K562 (cell line): ENCODE measurements around the gene ME3. TPM values are rescaled to one million over a fixed set of nuclear protein-coding genes. Genes with fewer than 3 reads are reported as not detected.

Experiments
- BHLHE40 ChIP-seq: IDR thresholded peaks from 2 replicates; pipeline ENCODE4 v1.6.1; 2011; ENCODE audit warnings: low read length, improper control_type of control experiment
- POLR3A ChIP-seq: IDR thresholded peaks from 2 replicates; pipeline ENCODE4 v1.6.1; 2011; ENCODE audit warnings: borderline replicate concordance, mild to moderate bottlenecking, moderate library complexity; ENCODE audit not compliant: insufficient read length, insufficient read depth; ENCODE audit errors: extremely low read depth
- PTRF ChIP-seq: fragments of 450-650 bp; IDR thresholded peaks from 2 replicates; pipeline ENCODE4 v1.6.1; 2016; ENCODE audit warnings: mild to moderate bottlenecking, missing genetic modification characterization, missing compliant biosample characterization
- ZFP30 ChIP-seq: fragments of 250-450 bp; sonication (Bioruptor Pico); IDR thresholded peaks from 2 replicates; pipeline ENCODE4 v1.8.0; 2022; ENCODE audit warnings: moderate library complexity, mild to moderate bottlenecking, inconsistent platforms, borderline replicate concordance
- polyA plus RNA-seq, 8 experiments: library from polyadenylated mRNA; depleted of rRNA in 4 of 8; stranded (reverse) in 5 of 8; unstranded in 3 of 8; fragments of >200 nt; fragmentation: Nextera tagmentation in 2 of 8; fragmentation: Illumina TruSeq in 1 of 8; extraction: Ambion mirVana in 2 of 8; extraction: Trizol in 1 of 8; gene quantifications; 2 replicates each; pipeline versions ENCODE4 v1.2.1 to v1.2.3, GENCODE V29; 2011 to 2014; ENCODE audit warnings: inconsistent platforms in 1 of 8, missing spikeins in 1 of 8
- total RNA-seq, 7 experiments: library from RNA; depleted of rRNA in 6 of 7; stranded (reverse); fragments of >200 nt in 6 of 7; fragmentation: Illumina TruSeq in 2 of 7; extraction: Trizol in 2 of 7; gene quantifications; 2 replicates each; pipeline versions ENCODE4 v1.2.1 to v1.2.3, GENCODE V29; 2011 to 2021; ENCODE audit warnings: low replicate concordance in 1 of 7
- TF ChIP-seq, protein P1 (sequence below): sonication (generic); formaldehyde crosslinking; IDR thresholded peaks from 2 replicates; pipeline ENCODE4 v1.8.0; 2023; ENCODE audit warnings: missing genetic modification reagents, mild to moderate bottlenecking, borderline replicate concordance
- TF ChIP-seq, protein P2 (sequence below): fragments of 450-650 bp; IDR thresholded peaks from 2 replicates; pipeline ENCODE4 v1.6.1; 2016

ME3 gene
- total and polyA plus RNA-seq, 9 of the 15 experiments (the other 6 are each of a cell fraction or from before 2014, with no cell fraction given), result not detected

GRCh38 chr11:86514453-86514852 lies 158.0 kb downstream of the ME3 start (continued):
- TF ChIP-seq, protein P1, sequence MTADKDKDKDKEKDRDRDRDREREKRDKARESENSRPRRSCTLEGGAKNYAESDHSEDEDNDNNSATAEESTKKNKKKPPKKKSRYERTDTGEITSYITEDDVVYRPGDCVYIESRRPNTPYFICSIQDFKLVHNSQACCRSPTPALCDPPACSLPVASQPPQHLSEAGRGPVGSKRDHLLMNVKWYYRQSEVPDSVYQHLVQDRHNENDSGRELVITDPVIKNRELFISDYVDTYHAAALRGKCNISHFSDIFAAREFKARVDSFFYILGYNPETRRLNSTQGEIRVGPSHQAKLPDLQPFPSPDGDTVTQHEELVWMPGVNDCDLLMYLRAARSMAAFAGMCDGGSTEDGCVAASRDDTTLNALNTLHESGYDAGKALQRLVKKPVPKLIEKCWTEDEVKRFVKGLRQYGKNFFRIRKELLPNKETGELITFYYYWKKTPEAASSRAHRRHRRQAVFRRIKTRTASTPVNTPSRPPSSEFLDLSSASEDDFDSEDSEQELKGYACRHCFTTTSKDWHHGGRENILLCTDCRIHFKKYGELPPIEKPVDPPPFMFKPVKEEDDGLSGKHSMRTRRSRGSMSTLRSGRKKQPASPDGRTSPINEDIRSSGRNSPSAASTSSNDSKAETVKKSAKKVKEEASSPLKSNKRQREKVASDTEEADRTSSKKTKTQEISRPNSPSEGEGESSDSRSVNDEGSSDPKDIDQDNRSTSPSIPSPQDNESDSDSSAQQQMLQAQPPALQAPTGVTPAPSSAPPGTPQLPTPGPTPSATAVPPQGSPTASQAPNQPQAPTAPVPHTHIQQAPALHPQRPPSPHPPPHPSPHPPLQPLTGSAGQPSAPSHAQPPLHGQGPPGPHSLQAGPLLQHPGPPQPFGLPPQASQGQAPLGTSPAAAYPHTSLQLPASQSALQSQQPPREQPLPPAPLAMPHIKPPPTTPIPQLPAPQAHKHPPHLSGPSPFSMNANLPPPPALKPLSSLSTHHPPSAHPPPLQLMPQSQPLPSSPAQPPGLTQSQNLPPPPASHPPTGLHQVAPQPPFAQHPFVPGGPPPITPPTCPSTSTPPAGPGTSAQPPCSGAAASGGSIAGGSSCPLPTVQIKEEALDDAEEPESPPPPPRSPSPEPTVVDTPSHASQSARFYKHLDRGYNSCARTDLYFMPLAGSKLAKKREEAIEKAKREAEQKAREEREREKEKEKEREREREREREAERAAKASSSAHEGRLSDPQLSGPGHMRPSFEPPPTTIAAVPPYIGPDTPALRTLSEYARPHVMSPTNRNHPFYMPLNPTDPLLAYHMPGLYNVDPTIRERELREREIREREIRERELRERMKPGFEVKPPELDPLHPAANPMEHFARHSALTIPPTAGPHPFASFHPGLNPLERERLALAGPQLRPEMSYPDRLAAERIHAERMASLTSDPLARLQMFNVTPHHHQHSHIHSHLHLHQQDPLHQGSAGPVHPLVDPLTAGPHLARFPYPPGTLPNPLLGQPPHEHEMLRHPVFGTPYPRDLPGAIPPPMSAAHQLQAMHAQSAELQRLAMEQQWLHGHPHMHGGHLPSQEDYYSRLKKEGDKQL, result no peak
- TF ChIP-seq BHLHE40 (no peak), ZFP30 (no peak), POLR3A (no peak), PTRF (tag) (no peak)
- TF ChIP-seq, protein P2, sequence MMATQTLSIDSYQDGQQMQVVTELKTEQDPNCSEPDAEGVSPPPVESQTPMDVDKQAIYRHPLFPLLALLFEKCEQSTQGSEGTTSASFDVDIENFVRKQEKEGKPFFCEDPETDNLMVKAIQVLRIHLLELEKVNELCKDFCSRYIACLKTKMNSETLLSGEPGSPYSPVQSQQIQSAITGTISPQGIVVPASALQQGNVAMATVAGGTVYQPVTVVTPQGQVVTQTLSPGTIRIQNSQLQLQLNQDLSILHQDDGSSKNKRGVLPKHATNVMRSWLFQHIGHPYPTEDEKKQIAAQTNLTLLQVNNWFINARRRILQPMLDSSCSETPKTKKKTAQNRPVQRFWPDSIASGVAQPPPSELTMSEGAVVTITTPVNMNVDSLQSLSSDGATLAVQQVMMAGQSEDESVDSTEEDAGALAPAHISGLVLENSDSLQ, result no peak
